EL (cell line): ENCODE measurements around the gene PTPRN2.
"Not testable (repeated sequence)": the region's sequence is repeated elsewhere in the genome, so short reads cannot be mapped to it uniquely, and the experiment has no call there.

Experiments
- DNase-seq: peaks from one replicate; pipeline ENCODE4 v3.0.0-alpha.2; 2016

The PTPRN2 gene

DNA sequence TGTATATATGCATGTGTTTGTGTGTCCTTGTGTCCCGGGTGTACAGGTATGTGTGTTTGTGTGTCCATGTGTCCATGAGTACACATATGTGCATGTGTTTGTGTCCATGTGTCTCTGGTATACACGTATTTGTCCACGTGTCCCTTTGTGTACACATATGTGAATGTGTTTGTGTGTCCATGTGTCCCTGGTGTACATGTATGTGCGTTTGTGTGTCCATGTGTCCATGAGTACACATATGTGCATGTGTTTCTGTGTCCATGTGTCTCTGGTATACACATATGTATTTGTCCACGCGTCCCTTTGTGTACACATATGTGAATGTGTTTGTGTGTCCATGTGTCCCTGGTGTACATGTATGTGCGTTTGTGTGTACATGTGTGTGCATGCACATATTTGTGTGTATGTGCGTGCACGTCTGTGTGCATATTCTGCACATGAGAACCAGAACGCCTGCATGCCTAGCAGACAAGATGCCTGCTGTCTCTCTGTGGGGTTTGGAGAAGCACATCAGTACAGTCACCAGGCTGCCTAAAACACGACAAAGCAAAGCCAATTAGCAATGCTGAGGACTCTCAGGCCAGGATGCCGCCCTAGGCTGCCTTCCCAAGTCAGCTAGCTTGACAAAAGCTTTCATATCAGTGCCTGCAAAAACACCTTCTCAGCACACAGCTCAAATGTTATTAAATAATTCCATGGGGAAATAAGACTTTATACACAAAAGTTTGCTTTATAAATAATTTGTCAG, 327.8 kb downstream of the PTPRN2 start:
- DNase-seq = no peak

DNA sequence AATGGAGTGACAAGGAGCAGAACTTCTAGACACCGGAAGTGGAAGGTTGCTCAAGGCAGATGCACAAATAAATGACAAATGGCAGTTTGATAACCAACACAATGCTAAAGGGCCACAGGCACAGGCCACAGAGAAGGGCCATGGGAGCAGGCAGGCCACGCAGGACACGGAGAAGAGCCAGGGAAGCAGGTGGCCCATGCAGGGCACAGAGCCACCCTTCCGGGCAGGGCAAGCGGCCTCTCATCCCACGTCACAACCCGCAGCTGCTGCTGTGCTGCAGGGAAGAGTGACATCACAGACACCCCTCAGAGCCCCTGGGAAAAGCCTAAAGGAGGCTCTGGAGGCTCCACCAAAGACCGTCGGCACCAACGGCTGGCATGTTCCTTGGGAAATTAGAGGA, 328.5 kb downstream of the PTPRN2 start:
- no peak for DNase-seq

DNA sequence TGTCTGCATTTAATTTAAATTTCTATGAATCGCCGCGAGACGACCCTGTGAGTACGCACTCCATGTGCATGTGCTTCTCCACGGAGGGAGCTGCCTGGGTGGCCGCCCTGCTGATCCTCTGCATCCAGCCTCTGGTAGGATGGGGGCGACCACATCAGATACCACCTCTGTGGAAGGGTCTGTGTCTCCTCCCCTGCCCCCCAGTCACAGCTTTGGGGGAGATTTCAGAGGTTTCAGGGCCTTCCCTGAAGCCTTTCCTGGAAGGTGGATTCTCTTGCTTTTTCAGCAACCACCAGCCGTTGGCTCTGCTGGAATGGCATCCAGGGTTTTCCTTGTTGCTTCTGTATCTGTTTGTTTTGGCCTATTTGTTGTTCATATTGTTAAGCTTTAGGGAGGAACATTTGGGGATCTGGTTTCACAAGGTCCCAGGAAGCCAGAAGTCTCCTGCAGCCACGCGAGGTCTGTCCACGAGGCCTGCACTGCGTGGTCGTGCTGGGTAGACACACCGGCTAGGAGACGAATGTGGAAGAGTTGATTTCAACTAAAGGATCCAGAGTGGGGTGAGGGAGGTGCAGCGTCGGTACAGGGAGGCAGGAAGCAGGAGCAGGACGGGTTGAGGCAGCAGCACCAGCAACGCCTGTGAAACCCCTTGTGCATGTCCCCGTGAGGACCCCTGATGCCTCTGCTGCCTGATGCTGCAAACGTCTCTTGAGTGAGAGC, 329.1 kb downstream of the PTPRN2 start:
- DNase-seq = no peak

DNA sequence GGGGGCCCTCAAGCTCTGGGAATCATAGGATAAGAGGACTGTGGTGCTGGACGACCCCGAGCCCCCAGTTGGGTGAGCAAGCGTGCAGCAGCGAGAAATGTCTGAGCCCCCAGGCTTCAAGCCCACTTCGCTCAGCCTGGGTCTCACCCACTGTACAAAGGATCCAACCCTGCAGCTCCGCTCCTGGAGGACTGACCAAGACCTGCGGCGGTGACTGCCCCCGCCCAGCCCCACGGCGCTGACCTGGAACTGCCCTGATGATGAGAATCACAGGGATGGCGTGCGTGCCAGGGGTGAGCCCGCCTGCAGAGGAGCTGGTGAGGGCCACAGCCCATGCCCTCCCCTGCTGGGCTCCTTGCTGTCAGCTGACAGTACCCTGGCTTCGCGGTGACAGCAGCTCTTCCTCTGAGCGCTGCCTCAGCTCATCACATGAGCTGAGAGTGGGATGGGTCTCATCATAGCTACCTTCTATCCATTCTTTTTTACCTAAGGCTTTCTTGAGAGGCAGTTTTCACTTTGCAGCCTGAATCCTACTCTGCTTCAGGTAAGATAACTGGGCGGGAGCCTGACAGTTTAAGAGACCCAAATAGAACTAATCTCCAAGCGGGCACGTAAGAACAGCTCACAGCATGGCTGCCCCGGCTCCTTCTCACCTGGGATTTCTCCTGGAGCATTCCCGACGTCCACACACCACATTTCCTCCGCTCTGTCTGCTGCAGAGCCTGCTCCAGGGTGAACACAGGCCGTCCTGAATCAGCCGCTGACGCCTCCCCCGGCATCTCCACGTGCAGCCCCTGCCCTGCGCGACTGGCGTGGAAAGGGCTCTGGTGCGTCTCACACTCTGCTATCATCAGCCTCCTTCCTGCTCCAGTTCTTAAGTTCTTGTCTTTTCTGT, 329.9 kb downstream of the PTPRN2 start:
- no peak for DNase-seq

DNA sequence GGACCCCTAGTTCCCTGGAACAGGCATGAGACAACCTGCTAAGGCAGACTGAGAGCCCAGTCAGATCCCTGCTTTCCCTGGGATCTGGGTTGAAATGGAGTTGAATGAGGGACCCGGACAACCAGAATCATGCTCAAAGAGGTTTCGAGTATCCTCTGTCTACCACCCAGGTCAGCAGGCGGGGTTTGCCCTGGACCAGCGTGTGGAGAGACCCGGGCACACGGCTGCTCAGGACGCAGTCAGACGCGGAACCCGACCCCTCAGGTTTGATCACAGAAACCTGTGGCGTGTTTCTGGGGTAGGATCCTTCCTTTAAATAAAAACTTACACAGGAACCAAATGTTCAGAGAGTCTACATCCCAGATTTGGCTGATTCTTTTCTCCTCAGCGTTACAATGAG, 330.6 kb downstream of the PTPRN2 start:
- DNase-seq = no peak

DNA sequence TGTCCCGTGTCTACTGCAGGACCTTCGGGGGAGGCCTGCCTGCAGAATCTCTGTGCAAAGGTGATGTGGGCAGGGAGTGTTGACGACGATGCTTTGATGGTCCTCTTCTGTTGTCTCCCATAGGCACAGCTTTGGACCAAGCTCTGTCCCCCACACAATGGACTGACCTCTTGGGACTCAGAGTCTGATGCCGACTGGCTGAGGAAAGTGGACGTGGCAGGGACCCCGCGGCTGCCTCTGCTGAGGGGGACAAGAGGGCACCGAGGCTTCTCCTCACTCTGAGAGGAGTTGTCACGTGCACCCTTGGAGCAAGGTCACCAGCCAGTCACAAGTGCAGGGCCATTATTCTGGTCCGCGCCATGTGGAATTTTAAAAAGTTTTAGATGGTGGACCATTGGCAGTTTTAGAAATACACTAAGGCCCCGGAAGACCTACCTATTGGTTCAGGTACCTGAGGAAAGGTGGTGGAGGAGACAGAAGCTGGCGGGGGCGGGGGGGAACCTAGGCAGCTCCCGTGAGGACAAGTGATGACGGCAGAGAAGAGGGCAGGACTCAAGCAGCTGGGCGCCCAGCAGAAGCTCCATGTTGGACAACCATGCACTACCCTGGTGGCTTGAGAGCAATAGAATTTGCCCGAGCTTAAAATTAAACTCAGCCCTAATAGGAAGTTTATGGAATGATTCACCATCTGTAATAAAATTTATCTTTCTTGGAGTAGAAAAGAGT, 331.4 kb downstream of the PTPRN2 start:
- no peak for DNase-seq

DNA sequence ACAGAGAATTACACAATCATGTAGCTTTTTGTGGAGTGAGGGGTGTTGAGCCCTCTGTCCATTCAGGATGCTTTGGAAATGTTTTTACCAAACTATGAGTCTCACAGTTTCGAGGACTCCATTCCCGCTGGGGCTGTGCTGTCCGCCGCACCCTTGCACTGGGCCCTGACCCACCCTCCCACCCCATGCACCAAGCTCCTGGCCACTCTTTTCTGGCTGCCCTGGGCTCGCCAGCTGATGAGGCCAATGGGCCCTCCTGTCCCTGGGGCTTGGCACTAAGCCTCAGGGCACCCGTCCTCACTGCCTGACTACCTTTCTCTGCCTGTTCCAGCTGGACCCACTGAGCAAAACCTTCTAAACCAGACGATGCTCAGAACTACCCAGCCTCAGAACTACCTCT, 332.1 kb downstream of the PTPRN2 start:
- no peak for DNase-seq

DNA sequence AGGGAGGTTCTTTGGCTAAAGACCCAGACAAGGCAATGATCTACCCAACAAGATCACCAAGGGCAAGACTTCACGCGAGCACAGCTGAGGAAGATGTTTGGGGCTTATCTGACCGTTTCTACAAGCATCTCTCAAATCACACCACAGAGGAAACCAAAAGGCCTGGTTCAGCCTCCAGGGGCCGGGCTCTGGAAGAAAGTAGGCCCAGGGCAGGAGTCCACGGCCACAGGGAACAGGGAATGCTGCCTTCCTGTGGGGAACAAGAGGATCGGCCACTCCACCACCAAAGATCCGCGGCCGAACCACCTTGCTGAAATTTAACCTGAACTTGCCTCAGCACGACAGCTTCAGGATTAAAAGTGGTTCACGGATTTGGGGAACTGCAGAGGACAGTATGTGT, 332.5 kb downstream of the PTPRN2 start:
- DNase-seq = no peak

DNA sequence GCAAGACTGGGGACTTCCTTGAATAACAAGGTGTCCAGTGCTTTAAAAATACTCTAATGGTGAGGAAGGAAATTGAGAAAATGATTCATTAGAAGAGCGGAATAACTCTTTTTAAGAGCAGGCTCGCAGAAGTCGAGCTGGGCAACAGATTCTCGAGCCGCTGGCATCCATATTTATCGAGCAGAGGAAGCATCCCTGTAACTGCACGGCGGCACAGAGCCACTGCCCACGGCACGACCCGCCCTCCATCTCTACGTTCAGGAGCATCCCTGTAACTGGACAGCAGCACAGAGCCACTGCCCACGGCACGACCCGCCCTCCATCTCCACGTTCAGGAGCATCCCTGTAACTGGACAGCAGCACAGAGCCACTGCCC, 334.0 kb downstream of the PTPRN2 start:
- DNase-seq = not testable (repeated sequence)

DNA sequence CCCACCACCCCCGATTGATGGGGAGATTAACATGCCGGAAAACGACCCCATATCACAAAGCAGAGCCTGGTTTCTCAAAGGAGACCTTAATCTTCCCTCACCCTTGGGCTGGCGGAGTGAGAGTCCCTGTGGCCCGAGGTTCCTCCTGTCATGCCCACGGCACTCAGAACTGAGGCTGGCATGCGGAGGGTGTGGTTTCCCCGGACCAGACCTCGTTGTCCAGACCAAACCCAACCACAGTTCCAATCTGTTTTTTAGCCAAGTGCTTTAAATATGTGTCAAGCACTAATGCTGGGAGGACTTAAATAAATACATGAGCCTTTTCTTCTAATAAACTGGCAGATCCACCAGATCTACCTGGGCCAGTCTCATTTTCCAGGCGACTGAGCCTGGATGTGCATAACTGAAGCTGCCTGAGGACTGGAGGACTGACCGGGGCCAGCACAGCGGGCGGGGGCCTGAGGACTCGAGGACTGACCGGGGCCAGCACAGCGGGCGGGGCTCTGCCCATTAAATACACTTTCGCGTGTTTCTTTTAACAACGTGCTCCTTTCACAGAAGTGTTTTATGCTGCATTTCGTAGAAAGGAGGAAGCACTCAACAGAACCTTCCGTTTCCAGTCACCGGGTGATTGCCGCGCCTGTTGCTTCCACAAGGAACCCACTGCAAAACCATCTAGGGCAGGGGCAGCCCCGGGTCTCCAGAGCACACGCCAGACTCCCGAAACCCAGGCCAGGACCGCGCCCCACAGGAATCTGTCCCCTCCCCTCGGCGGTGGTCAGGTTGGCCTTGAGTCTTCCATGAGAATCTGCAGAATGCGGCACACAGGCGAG, 334.6 kb downstream of the PTPRN2 start:
- no peak for DNase-seq

DNA sequence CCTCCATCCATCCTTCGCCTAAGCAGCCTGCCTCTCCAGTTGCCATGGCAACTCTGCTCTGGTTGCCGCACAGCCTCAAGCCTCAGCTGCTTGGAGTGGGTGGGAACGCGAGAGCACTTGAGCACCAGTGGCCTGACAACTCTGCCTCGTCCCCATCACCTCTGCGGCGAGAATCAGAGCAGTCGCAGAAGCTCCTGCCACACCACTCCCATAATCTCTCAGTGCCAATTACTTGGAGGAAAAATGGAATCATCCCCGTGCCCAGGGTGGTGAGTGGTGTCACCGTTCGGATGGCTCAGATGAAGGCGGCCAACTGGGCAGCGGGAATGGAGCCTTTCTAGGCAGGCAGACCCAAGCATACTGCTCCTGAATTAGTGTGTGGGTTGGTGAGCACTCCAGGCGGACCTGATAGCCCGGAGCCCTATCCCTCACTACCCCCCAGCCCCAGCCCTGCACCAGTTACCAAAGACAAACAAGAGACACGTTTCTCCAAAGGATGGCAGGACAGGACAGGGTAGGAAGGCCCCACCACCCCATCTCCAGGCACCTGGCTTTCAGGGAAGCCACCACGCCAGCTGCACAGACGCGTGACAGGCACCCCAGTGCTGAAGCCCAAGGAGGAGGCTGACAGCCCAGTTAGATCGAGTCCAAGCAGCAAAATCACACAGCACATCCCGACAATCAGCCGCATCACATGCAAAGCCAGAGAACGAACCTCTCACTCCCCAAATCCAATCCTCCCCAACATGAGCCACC, 335.4 kb downstream of the PTPRN2 start:
- no peak for DNase-seq

DNA sequence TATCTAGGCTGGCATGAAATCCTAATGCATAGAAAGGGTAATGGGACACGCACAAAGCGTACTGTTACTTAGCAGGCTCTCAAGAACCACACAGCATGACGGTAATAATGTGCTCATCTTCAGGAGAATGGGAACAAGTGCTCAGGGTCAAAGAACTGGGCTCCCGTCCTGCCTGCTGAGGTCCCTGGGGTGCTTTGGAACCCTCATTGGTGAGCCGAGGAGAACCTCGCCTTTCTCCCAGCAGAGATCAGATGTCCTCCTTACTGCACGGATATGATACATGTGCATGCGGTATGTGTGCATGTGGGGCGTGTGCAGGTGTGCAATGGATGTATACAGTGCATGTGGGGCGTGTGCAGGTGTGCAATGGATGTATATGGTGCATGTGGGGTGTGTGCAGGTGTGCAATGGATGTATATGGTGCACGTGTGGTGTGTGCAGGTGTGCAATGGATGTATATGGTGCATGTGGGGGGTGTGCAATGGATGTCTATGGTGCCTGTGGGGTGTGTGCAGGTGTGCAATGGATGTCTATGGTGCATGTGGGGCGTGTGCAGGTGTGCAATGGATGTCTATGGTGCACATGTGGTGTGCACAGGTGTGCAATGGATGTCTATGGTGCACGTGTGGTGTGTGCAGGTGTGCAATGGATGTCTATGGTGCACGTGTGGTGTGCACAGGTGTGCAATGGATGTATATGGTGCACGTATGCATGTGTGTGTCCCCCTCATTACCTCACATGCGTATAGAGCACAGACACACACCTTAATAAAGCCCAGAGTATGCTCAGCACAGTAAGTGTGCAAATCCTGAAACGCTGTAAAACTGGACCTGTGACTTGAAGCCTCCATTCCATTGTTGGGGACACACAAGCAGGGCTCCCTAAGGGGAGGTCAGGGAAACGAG, 336.3 kb downstream of the PTPRN2 start:
- DNase-seq = no peak

DNA sequence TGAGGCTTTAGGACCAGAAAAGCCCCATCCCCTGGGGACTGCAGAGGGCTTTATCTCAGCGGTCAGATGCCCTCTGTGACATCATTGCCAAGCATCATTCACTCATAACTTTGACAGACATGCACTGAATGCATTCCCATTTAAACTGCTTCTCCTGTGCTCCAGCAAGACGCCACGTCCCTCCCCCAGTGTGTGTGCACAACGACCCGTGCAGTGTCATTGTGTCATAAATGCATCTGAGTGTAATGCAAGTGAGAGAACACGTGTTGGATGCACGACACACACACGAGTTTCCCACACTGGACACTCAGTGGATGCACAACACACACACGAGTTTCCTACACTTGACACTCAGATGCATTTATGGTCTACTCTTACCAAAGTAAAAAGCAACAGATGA, 337.9 kb downstream of the PTPRN2 start:
- DNase-seq = no peak

DNA sequence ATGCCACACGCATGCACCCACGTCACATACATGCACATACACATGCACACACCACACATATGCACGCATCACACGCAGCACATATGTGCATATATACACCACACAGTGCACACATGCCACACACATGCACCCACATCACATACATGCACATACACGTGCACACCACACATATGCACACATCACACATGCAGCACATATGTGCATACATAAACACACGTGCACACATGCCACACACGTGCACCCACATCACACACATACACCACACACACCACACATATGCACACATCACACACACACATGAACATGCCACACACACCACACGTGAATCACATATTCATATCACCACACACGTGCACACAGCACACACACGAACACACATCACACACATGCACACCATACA, 338.8 kb downstream of the PTPRN2 start:
- no peak for DNase-seq

DNA sequence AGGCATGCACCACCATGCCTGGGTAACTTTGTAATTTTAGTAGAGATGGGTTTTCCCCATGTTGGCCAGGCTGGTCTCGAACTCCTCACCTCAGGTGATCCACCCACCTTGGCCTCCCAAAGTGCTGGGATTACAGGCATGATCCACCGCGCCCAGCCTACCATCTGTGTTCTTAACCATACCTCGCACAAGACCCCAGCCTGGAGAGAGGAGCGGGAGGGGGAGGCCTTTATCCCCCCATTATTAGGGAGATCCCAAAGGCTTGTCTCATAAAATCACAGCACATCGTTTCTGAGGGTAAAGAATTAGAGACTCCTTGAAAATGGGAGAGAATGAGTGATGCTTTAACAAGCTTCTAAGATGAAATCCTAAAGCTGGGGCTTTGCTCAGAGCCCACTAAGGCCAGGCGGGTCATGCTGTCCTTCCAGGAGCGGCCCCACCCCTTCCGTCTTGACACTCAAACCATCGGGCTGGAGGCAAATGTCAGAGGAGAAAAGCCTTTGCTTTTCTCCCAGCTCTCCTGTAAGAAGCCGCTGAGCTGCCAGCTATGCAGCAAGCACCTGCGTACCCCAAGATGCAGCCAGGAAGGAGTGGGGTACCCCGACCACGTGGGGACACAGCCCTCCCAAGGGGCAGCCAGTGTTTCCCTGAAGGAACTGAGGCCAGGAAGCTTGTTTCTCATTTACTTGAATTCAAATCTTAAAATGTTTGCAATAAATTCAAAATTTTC, 339.7 kb downstream of the PTPRN2 start:
- no peak for DNase-seq

DNA sequence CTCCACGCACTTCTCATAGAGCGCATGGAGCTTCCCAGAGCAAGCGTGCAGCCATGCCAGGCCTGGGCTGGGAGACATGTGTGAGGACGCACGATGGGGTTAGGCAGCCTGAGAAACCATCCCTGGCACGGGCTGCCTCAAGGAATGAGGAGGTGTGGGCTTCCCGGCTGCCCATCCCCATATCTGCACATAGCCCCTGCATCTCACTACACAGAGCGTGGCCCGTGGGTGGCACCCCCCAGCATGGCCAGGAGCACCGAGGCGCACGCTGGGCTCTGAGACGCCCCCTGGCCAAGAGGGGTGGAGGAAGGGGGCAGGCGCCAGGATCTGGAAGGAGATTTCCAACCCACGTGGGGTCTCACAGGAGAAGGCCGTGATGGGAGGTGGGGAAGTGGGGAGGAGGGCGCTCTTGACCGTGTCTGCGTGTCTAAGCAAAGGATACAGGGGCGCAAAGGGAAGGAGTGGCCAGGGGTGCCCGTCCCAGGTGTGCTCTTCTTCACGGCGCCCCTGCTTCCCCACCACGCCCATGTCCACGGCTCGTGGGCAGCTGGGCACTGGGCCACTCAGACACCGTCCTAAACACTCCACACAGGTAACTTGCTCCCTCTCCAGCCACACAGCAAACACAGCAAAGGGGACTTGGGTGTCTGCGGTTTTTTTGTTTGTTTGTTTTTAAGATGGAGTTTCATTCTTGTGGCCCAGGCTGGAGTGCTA, 340.5 kb downstream of the PTPRN2 start:
- no peak for DNase-seq

DNA sequence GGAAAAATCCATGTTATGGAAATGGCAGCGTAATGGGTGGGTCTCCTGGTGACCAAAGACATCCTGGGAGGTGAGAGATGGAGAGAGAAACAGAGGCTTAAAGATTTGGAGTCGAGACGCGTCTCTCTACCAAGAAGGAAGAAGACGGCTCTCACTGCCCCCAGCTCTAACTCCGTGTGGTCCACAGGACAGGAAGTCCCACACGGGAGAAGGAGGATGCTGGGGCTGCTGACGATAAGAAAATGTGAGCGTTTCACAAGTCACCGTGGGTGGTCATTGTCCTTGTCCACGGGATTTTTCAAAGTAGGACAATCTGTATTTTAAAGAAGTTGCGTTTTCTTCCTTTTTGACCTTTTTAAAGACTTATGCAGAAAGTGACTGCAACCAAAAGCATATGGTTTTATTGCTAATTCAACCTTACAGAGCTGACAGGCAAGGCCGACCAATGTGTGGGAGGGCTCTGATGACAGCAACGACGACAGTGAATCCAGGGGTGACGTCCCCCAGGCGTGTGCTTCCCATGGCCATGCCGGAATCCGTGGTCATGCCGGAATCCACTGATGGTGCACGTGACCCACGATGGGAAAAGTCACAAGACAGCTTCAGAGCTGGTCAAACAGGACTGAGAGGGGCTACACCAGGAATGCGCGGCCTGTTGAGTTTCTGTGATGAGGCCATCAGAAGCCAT, 341.2 kb downstream of the PTPRN2 start:
- no peak for DNase-seq

DNA sequence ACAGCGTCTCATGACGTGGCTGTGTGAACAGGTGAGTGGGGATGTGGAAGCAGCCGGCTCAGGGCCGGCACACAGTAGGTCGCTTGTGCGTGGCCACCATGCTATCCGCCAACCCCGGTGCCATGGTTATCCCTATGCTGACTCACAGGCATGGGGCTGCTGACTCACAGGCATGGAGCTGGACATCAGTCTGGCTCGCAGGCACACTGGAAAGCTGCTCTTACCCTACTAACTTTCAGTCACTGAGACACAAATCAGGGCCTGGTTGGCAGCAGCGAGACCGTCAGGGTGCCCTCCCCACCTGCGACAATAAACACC, 341.9 kb downstream of the PTPRN2 start:
- no peak for DNase-seq
